Measurements from ENCODE around the gene DOCK1. TPM values are rescaled to one million over a fixed set of nuclear protein-coding genes. Genes with fewer than 3 reads are reported as not detected.

Gene DOCK1
- total RNA-seq, 1 experiment from 2014 or later: 82.2 TPM

- ChIA-PET CTCF (no interaction called here), POLR2A (no interaction called here)
- Mint-ChIP-seq H3K36me3 (ENCODE audit: insufficient read depth, unreplicated experiment) (no peaks in the 10 kb centered on the region), H3K27ac (ENCODE audit: unreplicated experiment) (no peak overlapping the region), H3K4me1 (ENCODE audit: low read depth, unreplicated experiment) (no peaks in the 10 kb centered on the region), H3K4me3 (ENCODE audit: unreplicated experiment) (no peak overlapping the region), H3K9me3 (ENCODE audit: unreplicated experiment) (no peaks in the 10 kb centered on the region), H3K27me3 (ENCODE audit: insufficient read depth, unreplicated experiment) (no peaks in the 10 kb centered on the region)
- no peak for DNase-seq
- BruUV-seq (replicated peaks): no TSS peak
- Histone ChIP-seq H3K4me3 (ENCODE audit: low read depth, low read length) (no peak overlapping the region), H3K9me3 (no peaks in the 10 kb centered on the region), H3K4me1 (no peaks in the 10 kb centered on the region), H3K36me3 (ENCODE audit: control insufficient read depth, insufficient read depth, low read length) (no peaks in the 10 kb centered on the region), H3K27me3 (replicated peaks; ENCODE audit: control insufficient read depth, insufficient read depth, low read length) (no peaks in the 10 kb centered on the region)
- intact Hi-C loops (cut with micrococcal nuclease; ENCODE audit: unreplicated experiment): no loop called here
- TF ChIP-seq CTCF (IDR thresholded peaks at IDR 0.05; ENCODE audit: insufficient read depth in 1 of 2, low read depth in 1 of 2, low read length in 1 of 2, severe bottlenecking in 1 of 2, unreplicated experiment in 1 of 2): no peak
Observed at GRCh38 chr10:127315888-127316287, 410.7 kb downstream of the DOCK1 start.

- intact Hi-C loops (cut with micrococcal nuclease; ENCODE audit: unreplicated experiment): no loop called here
- Histone ChIP-seq H3K9me3 (no peaks in the 10 kb centered on the region), H3K4me1 (no peaks in the 10 kb centered on the region), H3K27me3 (replicated peaks; ENCODE audit: control insufficient read depth, insufficient read depth, low read length) (no peaks in the 10 kb centered on the region), H3K4me3 (ENCODE audit: low read depth, low read length) (no peak overlapping the region), H3K36me3 (ENCODE audit: control insufficient read depth, insufficient read depth, low read length) (no peaks in the 10 kb centered on the region)
- DNase-seq: no peak
- BruUV-seq (replicated peaks): no TSS peak
- POLR2A ChIA-PET: no interaction called here
- no peak overlapping the region for H3K27ac Mint-ChIP-seq (ENCODE audit: unreplicated experiment)
- no peaks in the 10 kb centered on the region for H3K4me1 Mint-ChIP-seq (ENCODE audit: low read depth, unreplicated experiment)
- H3K27me3 Mint-ChIP-seq (ENCODE audit: insufficient read depth, unreplicated experiment): no peaks in the 10 kb centered on the region
- H3K4me3 Mint-ChIP-seq (ENCODE audit: unreplicated experiment): no peak overlapping the region
- H3K36me3 Mint-ChIP-seq (ENCODE audit: insufficient read depth, unreplicated experiment): no peaks in the 10 kb centered on the region
- CTCF ChIA-PET: no interaction called here
- H3K9me3 Mint-ChIP-seq (ENCODE audit: unreplicated experiment): no peaks in the 10 kb centered on the region
- no peak for TF ChIP-seq CTCF (IDR thresholded peaks at IDR 0.05; ENCODE audit: insufficient read depth in 1 of 2, low read depth in 1 of 2, low read length in 1 of 2, severe bottlenecking in 1 of 2, unreplicated experiment in 1 of 2)
Observed at GRCh38 chr10:127318396-127318795, 413.2 kb downstream of the DOCK1 start.

GRCh38 chr10:127319271-127319670 lies 414.0 kb downstream of the DOCK1 start:
- intact Hi-C loops (cut with micrococcal nuclease; ENCODE audit: unreplicated experiment): no loop called here
- Mint-ChIP-seq H3K27me3 (ENCODE audit: insufficient read depth, unreplicated experiment) (no peaks in the 10 kb centered on the region), H3K36me3 (ENCODE audit: insufficient read depth, unreplicated experiment) (no peaks in the 10 kb centered on the region), H3K4me1 (ENCODE audit: low read depth, unreplicated experiment) (no peaks in the 10 kb centered on the region), H3K27ac (ENCODE audit: unreplicated experiment) (no peak overlapping the region), H3K4me3 (ENCODE audit: unreplicated experiment) (no peak overlapping the region), H3K9me3 (ENCODE audit: unreplicated experiment) (no peaks in the 10 kb centered on the region)
- no peak for DNase-seq
- Histone ChIP-seq H3K36me3 (ENCODE audit: control insufficient read depth, insufficient read depth, low read length) (no peaks in the 10 kb centered on the region), H3K4me1 (no peaks in the 10 kb centered on the region), H3K27me3 (replicated peaks; ENCODE audit: control insufficient read depth, insufficient read depth, low read length) (no peaks in the 10 kb centered on the region), H3K4me3 (ENCODE audit: low read depth, low read length) (no peak overlapping the region), H3K9me3 (no peaks in the 10 kb centered on the region)
- TF ChIP-seq CTCF (IDR thresholded peaks at IDR 0.05; ENCODE audit: insufficient read depth in 1 of 2, low read depth in 1 of 2, low read length in 1 of 2, severe bottlenecking in 1 of 2, unreplicated experiment in 1 of 2): no peak
- ChIA-PET CTCF (no interaction called here), POLR2A (no interaction called here)
- BruUV-seq (replicated peaks): no TSS peak
